K562 (cell line): Measurements from ENCODE around the gene NR6A1. TPM values are rescaled to one million over a fixed set of nuclear protein-coding genes. Genes with fewer than 3 reads are reported as not detected.

Source experiments
- CHD7 ChIP-seq: fragments of 200-600 bp; sonication (generic); IDR thresholded peaks from one replicate; pipeline ENCODE4 v1.6.1; 2012; ENCODE audit warnings: mild to moderate bottlenecking, low read depth, low read length, inconsistent platforms
- ZNF316 ChIP-seq: fragments of 450-650 bp; IDR thresholded peaks from 2 replicates; pipeline ENCODE4 v1.6.1; 2016
- polyA plus RNA-seq, 8 experiments: library from polyadenylated mRNA; depleted of rRNA in 4 of 8; stranded (reverse) in 5 of 8; unstranded in 3 of 8; fragments of >200 nt; fragmentation: Nextera tagmentation in 2 of 8; fragmentation: Illumina TruSeq in 1 of 8; extraction: Ambion mirVana in 2 of 8; extraction: Trizol in 1 of 8; gene quantifications; 2 replicates each; pipeline versions ENCODE4 v1.2.1 to v1.2.3, GENCODE V29; 2011 to 2014; ENCODE audit warnings: inconsistent platforms in 1 of 8, missing spikeins in 1 of 8
- total RNA-seq, 7 experiments: library from RNA; depleted of rRNA in 6 of 7; stranded (reverse); fragments of >200 nt in 6 of 7; fragmentation: Illumina TruSeq in 2 of 7; extraction: Trizol in 2 of 7; gene quantifications; 2 replicates each; pipeline versions ENCODE4 v1.2.1 to v1.2.3, GENCODE V29; 2011 to 2021; ENCODE audit warnings: low replicate concordance in 1 of 7

NR6A1 gene
- total and polyA plus RNA-seq, 9 of the 15 experiments (the other 6 are each of a cell fraction or from before 2014, with no cell fraction given), result 9.7 to 55.4 (median 28.3) TPM

- TF ChIP-seq CHD7, result no peak
- TF ChIP-seq ZNF316, result peak; percentile 71
These were observed 174.8 kb downstream of the NR6A1 start (continued) for GRCh38 chr9:124596172-124596839.
